K562 (cell line): ENCODE measurements around the gene PPP1R9B. TPM values are rescaled to one million over a fixed set of nuclear protein-coding genes. Genes with fewer than 3 reads are reported as not detected.
A peak's percentile ranks its signal among the peaks of the same experiment; 100 is the strongest.

Source experiments
- ATAC-seq: fragments of 200-7000 bp; cut with Tn5 transposase; 3 replicates; pipeline ENCODE4 v1.9.1; 2020; ENCODE audit warnings: moderate library complexity
- BruUV-seq: library from RNA; stranded (reverse); fragments of 400-500 nt; replicated peaks from 2 replicates; lab custom pipeline; 2021; lab: Mats Ljungman, UMichigan
- CTCF ChIA-PET: fragments of 300-600 bp; formaldehyde crosslinking; extraction: SDS; loops from one replicate; lab custom pipeline; 2021; ENCODE audit warnings: low intra/inter-chr PET ratio; lab: Yijun Ruan, JAX
- POLR2A ChIA-PET: fragments of 300-600, 350-650 bp; sonication (Branson Sonifier 250); formaldehyde crosslinking; extraction: SDS; loops from one replicate; lab custom pipeline; 2021; ENCODE audit warnings: antibody characterized with exemption, inconsistent platforms; lab: Yijun Ruan, JAX
- DNase-seq, 4 experiments: peaks; one replicate each; pipeline versions ENCODE4 v3.0.0 to v3.0.0-alpha.2; 2011 to 2018; ENCODE audit warnings: low spot score in 3 of 4, mixed read lengths in 3 of 4; ENCODE audit errors: extremely low read depth in 1 of 4
- FAIRE-seq: peaks from 2 replicates; lab custom pipeline; 2011; peaks lifted over from hg19 to GRCh38; lab: Jason Lieb, UNC
- H2AFZ ChIP-seq: 2 replicates; pipeline ENCODE4 v1.6.0; 2011; ENCODE audit warnings: low read depth, low read length, control low read depth, inconsistent platforms
- H3K27ac ChIP-seq: fragments of 200-600 bp; 3 replicates; pipeline ENCODE4 v1.8.0; 2011; ENCODE audit warnings: low read depth, mild to moderate bottlenecking, control low read depth, inconsistent platforms, low read length, moderate library complexity, mixed read lengths; ENCODE audit errors: extremely low read depth
- H3K27me3 ChIP-seq, 2 experiments: fragments of 300-600 bp in 1 of 2; 2 replicates in 1 of 2; 3 replicates in 1 of 2; pipeline versions ENCODE4 v1.6.0 to v1.8.0; 2011; ENCODE audit warnings: inconsistent platforms in 2 of 2, low read length in 2 of 2, mild to moderate bottlenecking in 1 of 2, mixed read lengths in 1 of 2, moderate library complexity in 1 of 2; ENCODE audit not compliant: control insufficient read depth in 2 of 2, insufficient read depth in 2 of 2
- H3K36me3 ChIP-seq: fragments of 300-600 bp; 3 replicates; pipeline ENCODE4 v1.8.0; 2011; ENCODE audit warnings: mild to moderate bottlenecking, low read length, inconsistent platforms; ENCODE audit not compliant: control insufficient read depth, insufficient read depth
- H3K4me1 ChIP-seq, 2 experiments: fragments of 200-600 bp in 1 of 2; replicated peaks in 1 of 2; 2 replicates in 1 of 2; 3 replicates in 1 of 2; pipeline versions ENCODE4 v1.5.1 to v1.8.0; 2011; ENCODE audit warnings: inconsistent platforms in 2 of 2, low read length in 2 of 2, mild to moderate bottlenecking in 1 of 2, mixed read lengths in 1 of 2, moderate library complexity in 1 of 2; ENCODE audit not compliant: control insufficient read depth in 2 of 2, insufficient read depth in 2 of 2
- H3K4me2 ChIP-seq: 2 replicates; pipeline ENCODE4 v1.6.1; 2011; ENCODE audit warnings: low read length, control low read depth, inconsistent platforms, mixed read lengths; ENCODE audit not compliant: insufficient read depth
- H3K4me3 ChIP-seq: fragments of 200-600 bp; sonication (generic), shearing (Covaris generic); 2 replicates; pipeline ENCODE4 v1.5.1; 2016; ENCODE audit warnings: control low read depth, inconsistent platforms
- H3K79me2 ChIP-seq: fragments of 200-600 bp; 3 replicates; pipeline ENCODE4 v1.8.0; 2011; ENCODE audit warnings: low read length, inconsistent platforms; ENCODE audit not compliant: control insufficient read depth, insufficient read depth
- H3K9ac ChIP-seq, 2 experiments: 2 replicates each; pipeline versions ENCODE4 v1.6.0 to v1.6.1; 2011; ENCODE audit warnings: low read depth in 2 of 2, low read length in 2 of 2, control low read depth in 1 of 2, inconsistent platforms in 1 of 2, mild to moderate bottlenecking in 1 of 2, mixed read lengths in 1 of 2; ENCODE audit not compliant: insufficient read depth in 1 of 2
- H3K9me1 ChIP-seq: one replicate; pipeline ENCODE4 v1.6.0; 2011; ENCODE audit warnings: inconsistent platforms, mild to moderate bottlenecking, low read length, moderate library complexity; ENCODE audit not compliant: control insufficient read depth, insufficient read depth
- H3K9me3 ChIP-seq: replicated peaks from 2 replicates; pipeline ENCODE4 v1.5.1; 2011; ENCODE audit warnings: low read depth, low read length, inconsistent platforms; ENCODE audit not compliant: control insufficient read depth, insufficient read depth
- H4K20me1 ChIP-seq: replicated peaks from 2 replicates; pipeline ENCODE4 v1.6.1; 2011; ENCODE audit warnings: low read length, inconsistent platforms, mixed read lengths; ENCODE audit not compliant: control insufficient read depth, insufficient read depth
- BHLHE40 ChIP-seq: IDR thresholded peaks from 2 replicates; pipeline ENCODE4 v1.6.1; 2011; ENCODE audit warnings: low read length, improper control_type of control experiment
- BRD9 ChIP-seq: fragments of 450-650 bp; IDR thresholded peaks from 2 replicates; pipeline ENCODE4 v1.6.1; 2018; ENCODE audit warnings: low read depth; ENCODE audit not compliant: partially characterized antibody
- DDX20 ChIP-seq: fragments of 450-650 bp; IDR thresholded peaks from 2 replicates; pipeline ENCODE4 v1.6.1; 2016; ENCODE audit warnings: missing genetic modification characterization, low read depth, mild to moderate bottlenecking, missing compliant biosample characterization, moderate library complexity
- GABPB1 ChIP-seq: sonication (generic); formaldehyde crosslinking; IDR thresholded peaks from 2 replicates; pipeline ENCODE4 v1.8.0; 2022; ENCODE audit warnings: mild to moderate bottlenecking, missing genetic modification reagents
- MGA ChIP-seq: fragments of 450-650 bp; IDR thresholded peaks from 2 replicates; pipeline ENCODE4 v1.6.1; 2016; ENCODE audit warnings: mild to moderate bottlenecking, moderate library complexity
- SUPT5H ChIP-seq: fragments of 450-650 bp; IDR thresholded peaks from 2 replicates; pipeline ENCODE4 v1.6.1; 2016
- TARDBP ChIP-seq: fragments of 450-650 bp; IDR thresholded peaks from 2 replicates; pipeline ENCODE4 v1.6.1; 2016
- ZHX1 ChIP-seq: fragments of 150-350 bp; conservative IDR thresholded peaks from 2 replicates; pipeline ENCODE4 v1.6.1; 2014; ENCODE audit warnings: low read length
- WGBS: fragments of 100-300 bp; shearing (Covaris generic); methylation state at CpG from one replicate; pipeline ENCODE4 v1.1.6; 2016; ENCODE audit warnings: low coverage, mixed read lengths; ENCODE audit not compliant: insufficient coverage; ENCODE audit errors: missing lambda C conversion rate; 5-methylcytosine and 5-hydroxymethylcytosine counted together
- in situ Hi-C: fragments of 300-500 bp; cut with MboI; formaldehyde crosslinking; loops from 4 replicates; pipeline ENCODE4 v1.15.0; 2018; ENCODE audit warnings: inconsistent platforms, mixed read lengths
- intact Hi-C: fragments of 100-400 bp; cut with micrococcal nuclease; formaldehyde crosslinking; loops from 2 replicates; pipeline ENCODE4 v1.14.2; 2022
- polyA plus RNA-seq, 8 experiments: library from polyadenylated mRNA; depleted of rRNA in 4 of 8; stranded (reverse) in 5 of 8; unstranded in 3 of 8; fragments of >200 nt; fragmentation: Nextera tagmentation in 2 of 8; fragmentation: Illumina TruSeq in 1 of 8; extraction: Ambion mirVana in 2 of 8; extraction: Trizol in 1 of 8; gene quantifications; 2 replicates each; pipeline versions ENCODE4 v1.2.1 to v1.2.3, GENCODE V29; 2011 to 2014; ENCODE audit warnings: inconsistent platforms in 1 of 8, missing spikeins in 1 of 8
- total RNA-seq, 7 experiments: library from RNA; depleted of rRNA in 6 of 7; stranded (reverse); fragments of >200 nt in 6 of 7; fragmentation: Illumina TruSeq in 2 of 7; extraction: Trizol in 2 of 7; gene quantifications; 2 replicates each; pipeline versions ENCODE4 v1.2.1 to v1.2.3, GENCODE V29; 2011 to 2021; ENCODE audit warnings: low replicate concordance in 1 of 7

The PPP1R9B gene
- total and polyA plus RNA-seq, 9 of the 15 experiments (the other 6 are each of a cell fraction or from before 2014, with no cell fraction given), result 0.10 to 63.5 (median 24.7) TPM

DNA sequence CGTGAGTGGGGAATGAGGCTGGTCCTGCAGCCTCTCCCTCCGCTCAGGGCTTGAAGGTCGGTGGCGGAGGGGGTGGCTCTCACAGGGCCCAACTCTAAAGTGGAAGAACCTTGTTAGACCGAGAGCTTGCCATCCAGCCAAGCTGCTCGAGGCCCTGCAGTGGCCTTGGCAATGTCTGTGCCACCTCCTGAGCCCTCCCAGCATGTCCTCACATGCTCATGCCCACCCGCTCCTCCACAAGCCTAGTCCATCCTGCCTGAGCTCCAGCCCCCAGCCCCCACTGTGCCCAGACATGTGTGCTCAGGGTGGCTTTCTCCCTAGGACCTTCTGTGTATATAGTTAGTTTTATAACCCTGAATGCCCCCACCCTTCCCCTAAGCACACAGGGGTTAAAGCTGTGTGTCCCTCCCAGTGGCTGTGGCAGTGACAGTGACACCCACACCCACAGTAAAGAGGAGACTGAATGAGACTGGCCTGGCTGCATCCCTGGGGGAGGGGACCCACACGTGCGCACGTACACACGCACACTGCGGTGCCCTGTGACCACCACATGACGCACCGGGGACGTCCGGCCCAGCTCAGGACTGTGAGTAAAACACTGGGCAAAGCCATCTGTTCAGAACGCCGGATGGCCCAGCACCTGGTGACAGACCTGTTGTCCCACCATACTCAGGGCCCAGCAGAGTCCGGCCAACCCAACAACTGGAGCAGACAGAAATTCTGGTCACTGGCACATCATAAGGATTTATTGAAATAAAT is 39.7 kb downstream of the PPP1R9B start:
- Histone ChIP-seq H3K9me1 (no peaks in the 10 kb centered on the region), H2AFZ (no peak overlapping the region), H3K9ac (peak overlapping the region in 1 of 2 experiments; percentile 13; a peak in 1 of 4 replicates), H3K4me3 (no peak overlapping the region), H3K27me3 (peaks cover 0 to 15% of the 10 kb centered on the region in 2 experiments; a peak in 1 of 5 replicates), H3K36me3 (no peaks in the 10 kb centered on the region), H3K27ac (no peak overlapping the region), H3K79me2 (no peaks in the 10 kb centered on the region), H3K4me2 (no peak overlapping the region), H4K20me1 (peaks cover 6% of the 10 kb centered on the region), H3K9me3 (no peaks in the 10 kb centered on the region), H3K4me1 (peaks cover 8 to 41% of the 10 kb centered on the region in 2 experiments)
- BruUV-seq, result no TSS peak
- no peak for FAIRE-seq
- POLR2A ChIA-PET, result interaction anchor here (0.6 to 1.6 kb wide), 4 partner anchors 10 to 50 kb away, joined by 3 to 4 read pairs (median 3); no protein-coding TSS in a partner anchor
- in situ Hi-C loops (no loop called here), intact Hi-C loops (no loop called here)
- CTCF ChIA-PET, result no interaction called here
- ATAC-seq, result no peak
- WGBS, result 29% methylated on average over 17 of the region's 19 CpGs
- no peak for DNase-seq
- no peak for TF ChIP-seq TARDBP
- no peak for TF ChIP-seq BRD9
- no peak for TF ChIP-seq SUPT5H
- TF ChIP-seq ZHX1, result no peak
- TF ChIP-seq MGA, result no peak
- TF ChIP-seq BHLHE40, result peak; percentile 40; the same call in 1 of the 2 replicates
- TF ChIP-seq GABPB1 (CRISPR knock-in tag), result no peak
- TF ChIP-seq DDX20 (tag), result no peak
